Keratinocyte (primary cell): Measurements from ENCODE around the gene PRR15. TPM values are rescaled to one million over a fixed set of nuclear protein-coding genes. Genes with fewer than 3 reads are reported as not detected.

Experiments used
- DNase-seq: peaks from one replicate; pipeline ENCODE4 v3.0.0-alpha.2; 2011; ENCODE audit warnings: low read depth, missing footprints, low spot score
- FAIRE-seq: peaks from 2 replicates; lab custom pipeline; 2011; peaks lifted over from hg19 to GRCh38; lab: Jason Lieb, UNC
- H2AFZ ChIP-seq: 2 replicates; pipeline ENCODE4 v1.6.0; 2012; ENCODE audit warnings: low read length, control low read depth, inconsistent platforms; ENCODE audit not compliant: control insufficient read depth
- H3K27ac ChIP-seq: 2 replicates; pipeline ENCODE4 v1.5.1; 2011; ENCODE audit warnings: low read length; ENCODE audit not compliant: control insufficient read depth, insufficient read depth
- H3K27me3 ChIP-seq: 3 replicates; pipeline ENCODE4 v1.6.0; 2011; ENCODE audit warnings: low read length; ENCODE audit not compliant: control insufficient read depth, insufficient read depth; ENCODE audit errors: extremely low read depth
- H3K36me3 ChIP-seq, 2 experiments: 2 replicates in 1 of 2; 3 replicates in 1 of 2; pipeline ENCODE4 v1.5.1; 2011; ENCODE audit warnings: low read length in 2 of 2, mild to moderate bottlenecking in 1 of 2; ENCODE audit not compliant: control insufficient read depth in 2 of 2, insufficient read depth in 2 of 2; ENCODE audit errors: extremely low read depth in 1 of 2
- H3K4me1 ChIP-seq: 3 replicates; pipeline ENCODE4 v1.5.1; 2011; ENCODE audit warnings: low read length; ENCODE audit not compliant: control insufficient read depth, insufficient read depth; ENCODE audit errors: extremely low read depth
- H3K4me2 ChIP-seq: 3 replicates; pipeline ENCODE4 v1.6.0; 2011; ENCODE audit warnings: low read depth, low read length; ENCODE audit not compliant: control insufficient read depth, insufficient read depth; ENCODE audit errors: extremely low read depth
- H3K4me3 ChIP-seq, 3 experiments: fragments of 200-600 bp in 1 of 3; sonication (generic) in 1 of 3; 2 replicates in 2 of 3; 3 replicates in 1 of 3; pipeline ENCODE4 v1.5.1; 2011 to 2016; ENCODE audit warnings: low read length in 3 of 3, mild to moderate bottlenecking in 3 of 3, control low read depth in 2 of 3, inconsistent platforms in 1 of 3, low read depth in 1 of 3, mixed read lengths in 1 of 3, mixed run types in 1 of 3, moderate library complexity in 1 of 3; ENCODE audit not compliant: control insufficient read depth in 2 of 3, insufficient read depth in 2 of 3; ENCODE audit errors: extremely low read depth in 1 of 3
- H3K79me2 ChIP-seq: 2 replicates; pipeline ENCODE4 v1.6.0; 2012; ENCODE audit warnings: low read length; ENCODE audit not compliant: control insufficient read depth, insufficient read depth
- H3K9ac ChIP-seq: 3 replicates; pipeline ENCODE4 v1.6.0; 2011; ENCODE audit warnings: low read length; ENCODE audit not compliant: control insufficient read depth, insufficient read depth; ENCODE audit errors: extremely low read depth
- H3K9me1 ChIP-seq: 3 replicates; pipeline ENCODE4 v1.6.0; 2011; ENCODE audit warnings: low read length; ENCODE audit not compliant: control insufficient read depth, insufficient read depth; ENCODE audit errors: extremely low read depth
- H3K9me3 ChIP-seq: 2 replicates; pipeline ENCODE4 v1.5.1; 2012; ENCODE audit warnings: low read depth, low read length; ENCODE audit not compliant: control insufficient read depth
- H4K20me1 ChIP-seq: 3 replicates; pipeline ENCODE4 v1.6.0; 2011; ENCODE audit warnings: low read length; ENCODE audit not compliant: control insufficient read depth, insufficient read depth; ENCODE audit errors: extremely low read depth
- EZH2 ChIP-seq: IDR thresholded peaks from one replicate; pipeline ENCODE4 v1.6.1; 2012; ENCODE audit warnings: inconsistent platforms, mild to moderate bottlenecking, low read length, moderate library complexity
- dilution Hi-C: fragments of 300-500 bp; cut with MboI; formaldehyde crosslinking; loops from one replicate; pipeline ENCODE4 v1.7.0; 2020; ENCODE audit warnings: low sequenced_read_pairs; ENCODE audit not compliant: extremely low pct_ligation_motif_present
- polyA plus RNA-seq, 5 experiments: library from polyadenylated mRNA; depleted of rRNA in 3 of 5; stranded (reverse) in 3 of 5; stranded (forward) in 1 of 5; unstranded in 1 of 5; fragments of >200 nt; gene quantifications; 1 replicate in 1 of 5; 2 replicates in 3 of 5; 3 replicates in 1 of 5; pipeline versions ENCODE4 v1.2.1 to v1.2.3, GENCODE V29; 2011 to 2012; ENCODE audit warnings: missing spikeins in 2 of 5, low read depth in 1 of 5, low replicate concordance in 1 of 5
- TF ChIP-seq, protein P1 (sequence below), 3 experiments: IDR thresholded peaks in 1 of 3; conservative IDR thresholded peaks in 1 of 3; optimal IDR thresholded peaks in 1 of 3; 2 replicates in 2 of 3; 3 replicates in 1 of 3; pipeline versions ENCODE3 to v1.5.1; 2011; ENCODE audit warnings: low read length in 3 of 3, mild to moderate bottlenecking in 3 of 3, moderate library complexity in 2 of 3, control low read depth in 1 of 3, inconsistent platforms in 1 of 3; ENCODE audit not compliant: insufficient read depth in 2 of 3; ENCODE audit errors: extremely low read depth in 1 of 3

Gene PRR15
- polyA plus RNA-seq, 1 donor (not counting 4 experiments of a cell fraction or from before 2014, with no cell fraction given): 1.8 TPM

DNA sequence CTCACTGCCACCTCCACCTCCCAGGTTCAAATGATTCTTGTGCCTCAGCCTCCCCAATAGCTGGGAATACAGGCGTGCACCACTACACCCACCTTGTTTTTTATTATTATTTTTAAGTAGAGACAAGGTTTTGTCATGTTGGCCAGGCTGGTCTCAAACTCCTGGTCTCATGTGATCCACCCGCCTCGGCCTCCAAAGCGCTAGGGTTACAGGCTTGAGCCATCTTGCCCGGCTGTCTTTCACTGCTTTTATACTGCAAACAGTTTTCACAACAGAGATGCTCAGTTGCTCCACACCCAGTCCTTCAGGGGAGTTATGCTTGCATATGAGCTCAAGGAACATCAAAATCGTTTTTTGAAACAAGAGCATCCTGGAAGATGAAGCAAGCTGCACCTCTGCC is 1.3 kb upstream of the PRR15 start:
- Histone ChIP-seq H3K4me1 (peaks cover 18% of the 10 kb centered on the region), H2AFZ (no peak overlapping the region), H3K79me2 (no peaks in the 10 kb centered on the region), H3K4me2 (peak overlapping the region; percentile 99), H4K20me1 (no peaks in the 10 kb centered on the region), H3K36me3 (no peaks in the 10 kb centered on the region), H3K27ac (no peak overlapping the region), H3K9ac (peak overlapping the region; percentile 23), H3K27me3 (no peaks in the 10 kb centered on the region), H3K4me3 (peak overlapping the region in 1 of 3 experiments; percentile 83), H3K9me3 (no peaks in the 10 kb centered on the region), H3K9me1 (no peaks in the 10 kb centered on the region)
- dilution Hi-C loops: no loop called here
- no peak for DNase-seq
- FAIRE-seq: no peak
- no peak for TF ChIP-seq EZH2
- TF ChIP-seq, protein P1, sequence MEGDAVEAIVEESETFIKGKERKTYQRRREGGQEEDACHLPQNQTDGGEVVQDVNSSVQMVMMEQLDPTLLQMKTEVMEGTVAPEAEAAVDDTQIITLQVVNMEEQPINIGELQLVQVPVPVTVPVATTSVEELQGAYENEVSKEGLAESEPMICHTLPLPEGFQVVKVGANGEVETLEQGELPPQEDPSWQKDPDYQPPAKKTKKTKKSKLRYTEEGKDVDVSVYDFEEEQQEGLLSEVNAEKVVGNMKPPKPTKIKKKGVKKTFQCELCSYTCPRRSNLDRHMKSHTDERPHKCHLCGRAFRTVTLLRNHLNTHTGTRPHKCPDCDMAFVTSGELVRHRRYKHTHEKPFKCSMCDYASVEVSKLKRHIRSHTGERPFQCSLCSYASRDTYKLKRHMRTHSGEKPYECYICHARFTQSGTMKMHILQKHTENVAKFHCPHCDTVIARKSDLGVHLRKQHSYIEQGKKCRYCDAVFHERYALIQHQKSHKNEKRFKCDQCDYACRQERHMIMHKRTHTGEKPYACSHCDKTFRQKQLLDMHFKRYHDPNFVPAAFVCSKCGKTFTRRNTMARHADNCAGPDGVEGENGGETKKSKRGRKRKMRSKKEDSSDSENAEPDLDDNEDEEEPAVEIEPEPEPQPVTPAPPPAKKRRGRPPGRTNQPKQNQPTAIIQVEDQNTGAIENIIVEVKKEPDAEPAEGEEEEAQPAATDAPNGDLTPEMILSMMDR (optimal IDR thresholded peaks at IDR 0.05 in 1 of 3, IDR thresholded peaks at IDR 0.05 in 1 of 3, conservative IDR thresholded peaks at IDR 0.05 in 1 of 3; ENCODE audit: extremely low read depth in 1 of 3, insufficient read depth in 2 of 3, low read length in 3 of 3): no peak

DNA sequence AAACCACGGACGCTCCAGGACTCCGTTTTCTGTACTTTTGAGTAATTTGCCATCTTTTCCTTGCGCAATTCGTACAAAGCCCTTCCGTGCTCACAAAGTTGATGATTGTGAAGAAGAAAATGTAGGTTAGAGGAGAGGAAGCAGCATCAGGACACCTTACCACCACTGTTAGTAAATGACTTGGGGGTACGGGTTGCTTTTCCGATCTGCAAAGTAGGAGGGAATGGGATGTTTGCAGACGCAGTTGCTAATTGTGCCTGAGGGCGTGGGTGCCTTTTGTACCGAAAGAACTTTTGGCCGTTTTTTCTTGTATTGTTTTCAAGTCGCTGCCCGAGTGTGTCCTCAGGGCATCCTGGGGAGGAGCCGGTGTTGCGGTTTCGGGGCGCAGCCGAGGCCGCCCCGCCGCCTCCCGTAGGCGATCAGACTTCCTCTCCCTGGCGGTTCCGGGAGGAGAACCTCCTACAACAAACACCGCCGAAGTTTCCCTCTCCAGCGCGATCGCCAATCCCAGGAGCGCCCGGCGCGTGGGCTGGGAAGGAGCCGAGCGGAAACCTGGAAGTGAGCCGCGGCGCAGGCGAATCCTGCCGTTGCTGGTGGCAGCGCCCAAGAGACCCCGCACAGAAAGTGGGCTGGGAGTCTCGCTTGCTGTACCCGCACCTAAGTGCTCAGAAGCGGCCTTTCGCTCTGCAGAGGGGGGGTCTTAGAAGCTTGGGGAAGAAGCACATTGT is 1.0 kb downstream of the PRR15 start:
- Histone ChIP-seq H3K9ac (peak overlapping the region; percentile 83), H3K9me1 (no peaks in the 10 kb centered on the region), H3K27ac (peak overlapping the region; percentile 91), H3K27me3 (no peaks in the 10 kb centered on the region), H3K79me2 (no peaks in the 10 kb centered on the region), H2AFZ (peak overlapping the region; percentile 97), H3K36me3 (no peaks in the 10 kb centered on the region), H3K9me3 (no peaks in the 10 kb centered on the region), H3K4me3 (peak overlapping the region; percentile 49 to 83 (median 76)), H3K4me1 (peaks cover 18% of the 10 kb centered on the region), H4K20me1 (no peaks in the 10 kb centered on the region), H3K4me2 (peak overlapping the region; percentile 99)
- TF ChIP-seq, protein P1 (optimal IDR thresholded peaks at IDR 0.05 in 1 of 3, IDR thresholded peaks at IDR 0.05 in 1 of 3, conservative IDR thresholded peaks at IDR 0.05 in 1 of 3; ENCODE audit: extremely low read depth in 1 of 3, insufficient read depth in 2 of 3, low read length in 3 of 3): no peak
- no peak for TF ChIP-seq EZH2
- dilution Hi-C loops: no loop called here
- DNase-seq (peak; percentile 59), FAIRE-seq (peak; percentile 59)
